H1 (cell line): ENCODE data around the gene MT1G. TPM values are rescaled to one million over a fixed set of nuclear protein-coding genes. Genes with fewer than 3 reads are reported as not detected.

Experiments used
- CTCF ChIA-PET: fragments of 300-600 bp; sonication (Branson Sonifier 250); formaldehyde crosslinking; loops from one replicate; lab custom pipeline; 2021; ENCODE audit not compliant: partially characterized antibody; lab: Charles Lee
- POLR2A ChIA-PET: fragments of 300-600 bp; sonication (Branson Sonifier 250); formaldehyde crosslinking; loops from one replicate; lab custom pipeline; 2021; ENCODE audit warnings: inconsistent platforms; ENCODE audit not compliant: partially characterized antibody; lab: Charles Lee
- DNase-seq, 2 experiments: peaks; one replicate each; pipeline versions ENCODE4 v3.0.0 to v3.0.0-alpha.2; 2010 to 2022; ENCODE audit warnings: low spot score in 2 of 2, low read depth in 1 of 2, mixed read lengths in 1 of 2
- FAIRE-seq: peaks from 2 replicates; lab custom pipeline; 2011; peaks lifted over from hg19 to GRCh38; lab: Jason Lieb, UNC
- H2AFZ ChIP-seq: 2 replicates; pipeline ENCODE4 v1.8.1; 2012; ENCODE audit warnings: low read length, inconsistent platforms
- H2AK5ac ChIP-seq: 2 replicates; pipeline ENCODE4 v1.6.1; 2013; ENCODE audit warnings: low read depth, low read length
- H2BK120ac ChIP-seq: replicated peaks from 2 replicates; pipeline ENCODE3; 2013; ENCODE audit warnings: low read depth, low read length, inconsistent platforms
- H2BK12ac ChIP-seq: 2 replicates; pipeline ENCODE4 v1.6.1; 2013; ENCODE audit warnings: low read depth, low read length
- H2BK15ac ChIP-seq: 2 replicates; pipeline ENCODE4 v1.6.1; 2013; ENCODE audit warnings: low read length
- H2BK20ac ChIP-seq: 2 replicates; pipeline ENCODE4 v1.6.1; 2013; ENCODE audit warnings: low read length
- H2BK5ac ChIP-seq: 2 replicates; pipeline ENCODE4 v1.6.1; 2013; ENCODE audit warnings: low read depth, low read length
- H3K14ac ChIP-seq: 2 replicates; pipeline ENCODE4 v1.6.1; 2013; ENCODE audit warnings: inconsistent platforms; ENCODE audit not compliant: insufficient read length
- H3K18ac ChIP-seq: 2 replicates; pipeline ENCODE4 v1.6.1; 2013; ENCODE audit warnings: low read length; ENCODE audit errors: extremely low read depth
- H3K23ac ChIP-seq: 2 replicates; pipeline ENCODE4 v1.6.1; 2013; ENCODE audit warnings: inconsistent platforms; ENCODE audit not compliant: insufficient read length
- H3K23me2 ChIP-seq: 2 replicates; pipeline ENCODE4 v1.6.1; 2013; ENCODE audit warnings: low read depth, low read length
- H3K27ac ChIP-seq: 2 replicates; pipeline ENCODE4 v1.6.1; 2011; ENCODE audit warnings: low read depth, low read length, inconsistent platforms
- H3K27me3 ChIP-seq, 4 experiments: replicated peaks in 1 of 4; 1 replicate in 1 of 4; 2 replicates in 3 of 4; pipeline versions ENCODE4 v1.6.1 to v1.8.1; 2011 to 2013; ENCODE audit warnings: low read length in 3 of 4, mild to moderate bottlenecking in 3 of 4, inconsistent platforms in 2 of 4, mixed read lengths in 2 of 4, moderate library complexity in 1 of 4; ENCODE audit not compliant: control insufficient read depth in 3 of 4, insufficient read depth in 3 of 4; ENCODE audit errors: extremely low read depth in 1 of 4
- H3K36me3 ChIP-seq, 4 experiments: 2 replicates each; pipeline versions ENCODE4 v1.6.1 to v1.8.1; 2011 to 2013; ENCODE audit warnings: mild to moderate bottlenecking in 4 of 4, low read length in 3 of 4, moderate library complexity in 2 of 4, control low read depth in 1 of 4, inconsistent platforms in 1 of 4; ENCODE audit not compliant: insufficient read depth in 4 of 4, control insufficient read depth in 2 of 4
- H3K4ac ChIP-seq: replicated peaks from 2 replicates; pipeline ENCODE3; 2013; ENCODE audit warnings: low read length, low read depth, mixed read lengths, inconsistent platforms; ENCODE audit not compliant: insufficient read length
- H3K4me1 ChIP-seq, 4 experiments: replicated peaks in 1 of 4; 1 replicate in 1 of 4; 2 replicates in 3 of 4; pipeline versions ENCODE4 v1.6.1 to v1.8.1; 2011 to 2013; ENCODE audit warnings: low read length in 3 of 4, inconsistent platforms in 2 of 4, mixed read lengths in 1 of 4; ENCODE audit not compliant: insufficient read depth in 4 of 4, control insufficient read depth in 3 of 4
- H3K4me2 ChIP-seq, 2 experiments: 2 replicates each; pipeline versions ENCODE4 v1.6.1 to v1.8.1; 2011 to 2013; ENCODE audit warnings: low read depth in 2 of 2, low read length in 2 of 2, control low read depth in 1 of 2, inconsistent platforms in 1 of 2, mild to moderate bottlenecking in 1 of 2; ENCODE audit not compliant: insufficient read depth in 1 of 2
- H3K4me3 ChIP-seq, 4 experiments: fragments of 200-600, 300-600 bp in 1 of 4; sonication (generic), shearing (Covaris generic), sonication (Bioruptor Twin) in 1 of 4; 2 replicates each; pipeline versions ENCODE4 v1.5.1 to v1.8.1; 2011 to 2016; ENCODE audit warnings: low read length in 4 of 4, low read depth in 3 of 4, control low read depth in 2 of 4, inconsistent platforms in 2 of 4, mild to moderate bottlenecking in 2 of 4, mixed read lengths in 1 of 4, moderate library complexity in 1 of 4; ENCODE audit not compliant: insufficient read depth in 2 of 4; ENCODE audit errors: extremely low read depth in 1 of 4
- H3K56ac ChIP-seq: replicated peaks from 2 replicates; pipeline ENCODE3; 2013; ENCODE audit warnings: low read depth, mild to moderate bottlenecking, mixed read lengths, low read length, inconsistent platforms; ENCODE audit not compliant: insufficient read length
- H3K79me1 ChIP-seq: 2 replicates; pipeline ENCODE4 v1.6.1; 2013; ENCODE audit warnings: low read depth, low read length, control low read depth
- H3K79me2 ChIP-seq, 2 experiments: 2 replicates each; pipeline versions ENCODE4 v1.6.1 to v1.8.1; 2012 to 2013; ENCODE audit warnings: low read length in 2 of 2, mild to moderate bottlenecking in 2 of 2, inconsistent platforms in 1 of 2; ENCODE audit not compliant: insufficient read depth in 2 of 2, control insufficient read depth in 1 of 2
- H3K9ac ChIP-seq, 4 experiments: replicated peaks in 1 of 4; 1 replicate in 1 of 4; 2 replicates in 3 of 4; pipeline versions ENCODE4 v1.6.1 to v1.8.1; 2011 to 2013; ENCODE audit warnings: low read depth in 3 of 4, low read length in 3 of 4, control low read depth in 2 of 4, mild to moderate bottlenecking in 2 of 4, moderate library complexity in 2 of 4, inconsistent platforms in 1 of 4; ENCODE audit errors: extremely low read depth in 1 of 4
- H3K9me3 ChIP-seq, 2 experiments: 2 replicates each; pipeline versions ENCODE4 v1.6.1 to v1.8.1; 2012 to 2013; ENCODE audit warnings: mild to moderate bottlenecking in 2 of 2, moderate library complexity in 2 of 2, control low read depth in 1 of 2, inconsistent platforms in 1 of 2, low read depth in 1 of 2, low read length in 1 of 2, mixed read lengths in 1 of 2; ENCODE audit not compliant: insufficient read depth in 2 of 2
- H4K20me1 ChIP-seq, 2 experiments: replicated peaks in 1 of 2; 2 replicates each; pipeline versions ENCODE3 to v1.8.1; 2011 to 2013; ENCODE audit warnings: inconsistent platforms in 2 of 2, low read length in 2 of 2, mild to moderate bottlenecking in 1 of 2; ENCODE audit not compliant: insufficient read depth in 2 of 2, control insufficient read depth in 1 of 2
- H4K5ac ChIP-seq: 2 replicates; pipeline ENCODE4 v1.6.1; 2013; ENCODE audit warnings: low read length, low read depth, mixed read lengths, inconsistent platforms; ENCODE audit not compliant: insufficient read length
- H4K8ac ChIP-seq: 2 replicates; pipeline ENCODE4 v1.8.0; 2013; ENCODE audit warnings: mild to moderate bottlenecking, moderate library complexity, low read length, inconsistent platforms; ENCODE audit not compliant: insufficient read depth; ENCODE audit errors: extremely low read depth
- H4K91ac ChIP-seq: replicated peaks from 2 replicates; pipeline ENCODE3; 2013; ENCODE audit warnings: low read length, mixed read lengths, inconsistent platforms; ENCODE audit not compliant: insufficient read length
- ASH2L ChIP-seq: fragments of 200-600, 300-600 bp; sonication (generic); IDR thresholded peaks from one replicate; pipeline ENCODE4 v1.7.1; 2017; ENCODE audit warnings: low read length
- CREB1 ChIP-seq: IDR thresholded peaks from 2 replicates; pipeline ENCODE4 v1.6.1; 2012; ENCODE audit warnings: inconsistent platforms
- SP2 ChIP-seq: IDR thresholded peaks from 2 replicates; pipeline ENCODE4 v1.6.1; 2012; ENCODE audit warnings: mild to moderate bottlenecking, low read length, inconsistent platforms
- SRF ChIP-seq: IDR thresholded peaks from 2 replicates; pipeline ENCODE4 v1.6.1; 2011; ENCODE audit warnings: mild to moderate bottlenecking, low read depth, low read length, moderate library complexity
- WGBS, 2 experiments: shearing (Covaris generic) in 1 of 2; methylation state at CpG; one replicate each; pipeline versions ENCODE4 v1.1.6 to v1.1.7; 2013 to 2015; ENCODE audit warnings: low lambda C conversion rate in 2 of 2, mixed read lengths in 2 of 2, inconsistent platforms in 1 of 2, low coverage in 1 of 2, missing lambda C conversion rate in 1 of 2; ENCODE audit not compliant: insufficient replicate concordance in 2 of 2, insufficient coverage in 1 of 2, insufficient read length in 1 of 2; ENCODE audit errors: extremely low coverage in 1 of 2, missing lambda C conversion rate in 1 of 2; 5-methylcytosine and 5-hydroxymethylcytosine counted together
- polyA plus RNA-seq, 7 experiments: library from polyadenylated mRNA; depleted of rRNA in 3 of 7; stranded (reverse) in 5 of 7; unstranded in 2 of 7; fragments of >200 nt in 5 of 7; fragments of 200-250 nt in 2 of 7; gene quantifications; 1 replicate in 5 of 7; 2 replicates in 1 of 7; 4 replicates in 1 of 7; pipeline versions ENCODE4 v1.2.1 to v1.2.3, GENCODE V29; 2011 to 2013; ENCODE audit warnings: missing spikeins in 2 of 7, mixed read lengths in 2 of 7
- total RNA-seq: library from RNA; stranded (reverse); fragmentation: NEBNext Ultra II Directional; extraction: Animal tissue kit (Norgen Biotek cat#: 25700); gene quantifications from 2 replicates; pipeline ENCODE4 v1.2.1, GENCODE V29; 2021

Gene MT1G
- total and polyA plus RNA-seq, 2 of the 8 experiments (the other 6 are each of a cell fraction or from before 2014, with no cell fraction given) = 17.7 to 515 TPM

DNA sequence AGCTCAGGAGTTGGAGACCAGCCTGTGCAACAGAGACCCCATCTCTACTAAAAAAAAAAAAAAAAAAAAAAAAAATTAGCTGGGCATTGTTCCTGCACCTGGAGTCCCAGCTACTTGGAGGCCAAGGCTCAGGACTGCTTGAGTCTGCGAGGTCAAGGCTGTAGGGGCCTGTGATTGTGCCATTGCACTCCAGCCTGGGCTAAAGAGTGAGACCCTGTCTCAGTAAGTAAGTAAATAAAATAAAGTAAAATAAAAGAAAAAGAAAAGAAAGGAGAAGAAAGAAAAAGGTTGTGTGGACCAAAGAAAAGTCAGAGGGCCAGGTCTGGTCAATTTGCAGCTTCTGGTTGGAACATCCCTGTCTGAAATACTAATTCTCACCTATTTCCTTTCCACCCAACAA lies 32.8 kb upstream of the MT1G start:
- H3K79me2 ChIP-seq = no peaks in the 10 kb centered on the region
- peaks cover 0 to 2% (median 0%) of the 10 kb centered on the region in 4 experiments; a peak in 1 of 7 replicates for H3K4me1 ChIP-seq
- no peak overlapping the region for H3K4me3 ChIP-seq
- POLR2A ChIA-PET = interaction anchor here (0.8 to 3.3 kb wide), 6 partner anchors 17 to 75 kb away, joined by 3 to 25 read pairs (median 10); partner anchors contain the start of genes MT1E, MT1H and MT1X
- no peaks in the 10 kb centered on the region for H3K36me3 ChIP-seq
- 100% methylated on average over 1 of the region's 1 CpG; no CpG with 5 or more reads in 1 of the 2 experiments for WGBS, 2 experiments
- H4K91ac ChIP-seq = no peak overlapping the region
- CTCF ChIA-PET = interaction anchor here (0.6 to 4.8 kb wide), 25 partner anchors 8 to 184 kb away, joined by 3 to 85 read pairs (median 7); partner anchors contain the start of genes MT1B, MT1G, MT1H and MT1X
- FAIRE-seq = no peak
- no peak for TF ChIP-seq SRF
- no peak for TF ChIP-seq ASH2L
- no peak for TF ChIP-seq CREB1
- TF ChIP-seq SP2 = no peak
- TF ChIP-seq, all 59 proteins: peak for 0
- Histone ChIP-seq H3K23ac (no peak overlapping the region), H2BK15ac (no peak overlapping the region), H4K20me1 (no peaks in the 10 kb centered on the region), H3K4ac (no peak overlapping the region), H3K9ac (no peak overlapping the region), H2BK120ac (no peak overlapping the region), H2BK20ac (no peak overlapping the region), H3K14ac (no peak overlapping the region), H3K27me3 (no peaks in the 10 kb centered on the region; a peak in 2 of 7 replicates), H3K27ac (no peak overlapping the region), H3K56ac (no peak overlapping the region), H2AFZ (no peak overlapping the region), H2BK12ac (no peak overlapping the region), H4K5ac (no peak overlapping the region), H2AK5ac (no peak overlapping the region), H3K4me2 (no peak overlapping the region), H3K18ac (no peak overlapping the region), H3K23me2 (no peaks in the 10 kb centered on the region), H3K9me3 (peaks cover 0 to 4% of the 10 kb centered on the region in 2 experiments; a peak in 1 of 4 replicates), H4K8ac (no peak overlapping the region), H3K79me1 (no peaks in the 10 kb centered on the region), H2BK5ac (no peak overlapping the region)
- DNase-seq = no peak
